Measurements from ENCODE around the gene BAIAP2.

Gene BAIAP2

GRCh38 chr17:81163051-81163695 is 128.2 kb downstream of the BAIAP2 start:
- no peak for DNase-seq

GRCh38 chr17:81163703-81164370 is 128.9 kb downstream of the BAIAP2 start:
- DNase-seq: no peak

GRCh38 chr17:81164371-81165245 is 129.7 kb downstream of the BAIAP2 start:
- DNase-seq: no peak

GRCh38 chr17:81165246-81166032 is 130.5 kb downstream of the BAIAP2 start, which contains the start of gene PVALEF:
TSS of gene PVALEF (plus strand) at chr17:81165507. CDS start at chr17:81181227, 15,720 bp downstream.
- DNase-seq: no peak

- no peak for DNase-seq
These were observed 131.1 kb downstream of the BAIAP2 start, which contains the start of gene AATK for GRCh38 chr17:81166033-81166492. TSS of gene AATK (minus strand) at chr17:81166221. CDS start at chr17:81165992, 229 bp downstream.
